KOPT-K1 (cell line): ENCODE results near the gene LAMA2.
"Not testable (repeated sequence)": the region's sequence is repeated elsewhere in the genome, so short reads cannot be mapped to it uniquely, and the experiment has no call there.

Experiments
- H3K27ac ChIP-seq: fragments of 200-600 bp; sonication (generic); 2 replicates; pipeline ENCODE4 v1.5.1; 2016; ENCODE audit warnings: antibody characterized with exemption, mild to moderate bottlenecking, low read depth, low read length; ENCODE audit not compliant: poor library complexity, severe bottlenecking
- H3K36me3 ChIP-seq: fragments of 200-600 bp; sonication (generic); 2 replicates; pipeline ENCODE4 v1.5.1; 2017; ENCODE audit warnings: antibody characterized with exemption, mild to moderate bottlenecking, low read length, moderate library complexity; ENCODE audit not compliant: insufficient read depth
- H3K9me3 ChIP-seq: fragments of 200-600 bp; sonication (generic); 2 replicates; pipeline ENCODE4 v1.5.1; 2017; ENCODE audit warnings: antibody characterized with exemption, low read length, mild to moderate bottlenecking; ENCODE audit not compliant: insufficient read depth, poor library complexity, severe bottlenecking

The LAMA2 gene

GRCh38 chr6:129133770-129134192 is 250.8 kb downstream of the LAMA2 start:
- Histone ChIP-seq H3K27ac (no peak overlapping the region), H3K9me3 (no peaks in the 10 kb centered on the region), H3K36me3 (no peaks in the 10 kb centered on the region)

DNA sequence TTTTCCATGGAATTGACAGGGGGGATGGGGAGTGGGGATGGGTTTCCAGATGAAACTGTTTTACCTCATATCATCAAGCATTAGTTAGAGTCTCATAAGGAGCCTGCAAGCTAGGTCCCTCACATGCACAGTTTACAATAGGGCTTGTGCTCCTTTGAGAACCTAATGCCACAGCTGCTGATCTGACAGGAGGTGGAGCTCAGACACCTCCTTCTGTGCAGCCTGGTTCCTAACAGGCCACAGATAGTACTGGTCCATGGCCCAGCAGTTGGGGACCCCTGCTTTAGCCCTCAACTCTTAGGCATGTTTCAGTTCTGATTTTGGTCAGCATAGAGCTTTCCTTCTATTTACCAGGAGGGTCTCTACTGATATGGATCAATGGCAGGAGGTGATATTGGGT is 251.6 kb downstream of the LAMA2 start:
- H3K9me3 ChIP-seq, result no peaks in the 10 kb centered on the region
- H3K27ac ChIP-seq, result no peak overlapping the region
- H3K36me3 ChIP-seq, result no peaks in the 10 kb centered on the region

DNA sequence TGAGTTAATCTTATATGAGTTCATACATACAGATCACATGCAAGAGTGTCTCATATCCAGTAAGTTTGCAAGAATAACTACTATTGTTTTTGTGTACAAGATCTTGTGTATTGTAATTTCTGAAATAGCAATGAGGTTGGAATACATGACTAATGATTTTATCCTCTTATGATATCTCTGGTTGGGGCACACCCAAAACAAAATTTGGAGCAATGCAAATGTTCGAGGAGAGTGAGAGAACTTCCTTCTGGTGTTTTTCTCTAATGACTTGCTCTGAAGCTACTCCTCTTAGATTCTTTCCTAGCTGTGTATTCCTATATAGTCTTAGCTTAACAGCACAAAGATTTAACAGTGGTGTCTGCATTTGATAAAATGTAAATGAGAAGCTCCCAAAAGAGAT is 252.5 kb downstream of the LAMA2 start:
- H3K9me3 ChIP-seq, result no peaks in the 10 kb centered on the region
- no peak overlapping the region for H3K27ac ChIP-seq
- no peaks in the 10 kb centered on the region for H3K36me3 ChIP-seq

DNA sequence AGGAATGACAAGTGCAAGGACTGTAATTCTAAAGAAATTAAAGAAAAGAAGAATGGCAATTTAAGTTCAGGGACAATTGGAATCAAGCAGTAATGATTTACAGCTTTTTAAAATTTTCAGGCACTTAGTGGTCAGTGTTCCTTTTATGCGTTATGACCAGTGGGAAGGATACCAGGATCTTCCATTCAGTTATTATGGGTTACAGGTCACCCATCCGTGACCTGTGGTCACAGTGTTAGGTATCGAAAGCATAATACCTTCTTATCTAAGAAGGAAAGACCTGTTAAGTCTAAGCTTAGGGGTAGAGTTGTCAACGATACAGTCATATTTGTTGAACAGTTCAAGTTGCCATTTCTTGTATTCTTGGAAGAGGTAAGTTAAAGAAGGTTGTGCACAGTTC is 253.8 kb downstream of the LAMA2 start:
- H3K9me3 ChIP-seq, result no peaks in the 10 kb centered on the region
- H3K27ac ChIP-seq, result no peak overlapping the region
- H3K36me3 ChIP-seq, result no peaks in the 10 kb centered on the region

GRCh38 chr6:129138739-129139405 is 255.9 kb downstream of the LAMA2 start:
- Histone ChIP-seq H3K36me3 (no peaks in the 10 kb centered on the region), H3K27ac (no peak overlapping the region), H3K9me3 (no peaks in the 10 kb centered on the region)

DNA sequence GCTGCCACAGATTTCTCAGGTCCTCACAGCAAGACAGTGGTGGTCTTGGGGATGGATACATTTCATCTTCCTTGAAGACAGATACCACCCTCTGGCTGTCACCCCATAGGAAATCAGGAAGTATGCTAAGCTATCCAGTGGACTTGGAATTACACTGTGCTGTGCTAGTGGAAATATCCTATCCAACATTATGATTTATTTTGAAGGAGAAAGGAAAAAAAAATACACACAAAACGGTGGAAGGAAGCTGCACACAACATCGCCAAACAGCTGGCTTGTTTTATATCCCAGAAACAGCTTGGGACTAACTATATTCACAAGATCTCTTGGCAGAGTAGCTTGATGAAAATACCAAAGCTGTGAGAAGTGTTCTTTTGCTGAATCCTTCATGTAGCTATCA is 257.6 kb downstream of the LAMA2 start:
- H3K9me3 ChIP-seq, result no peaks in the 10 kb centered on the region
- no peaks in the 10 kb centered on the region for H3K36me3 ChIP-seq
- no peak overlapping the region for H3K27ac ChIP-seq

GRCh38 chr6:129141499-129141898 is 258.6 kb downstream of the LAMA2 start:
- H3K27ac ChIP-seq, result no peak overlapping the region
- no peaks in the 10 kb centered on the region for H3K9me3 ChIP-seq
- H3K36me3 ChIP-seq, result no peaks in the 10 kb centered on the region

GRCh38 chr6:129146902-129147301 is 264.0 kb downstream of the LAMA2 start:
- no peak overlapping the region for H3K27ac ChIP-seq

GRCh38 chr6:129150507-129150906 is 267.6 kb downstream of the LAMA2 start:
- no peaks in the 10 kb centered on the region for H3K36me3 ChIP-seq
- H3K27ac ChIP-seq, result no peak overlapping the region

More at GRCh38 chr6:129146902-129147301, 264.0 kb downstream of the LAMA2 start:
- no peaks in the 10 kb centered on the region for H3K36me3 ChIP-seq
- H3K9me3 ChIP-seq, result no peaks in the 10 kb centered on the region

DNA sequence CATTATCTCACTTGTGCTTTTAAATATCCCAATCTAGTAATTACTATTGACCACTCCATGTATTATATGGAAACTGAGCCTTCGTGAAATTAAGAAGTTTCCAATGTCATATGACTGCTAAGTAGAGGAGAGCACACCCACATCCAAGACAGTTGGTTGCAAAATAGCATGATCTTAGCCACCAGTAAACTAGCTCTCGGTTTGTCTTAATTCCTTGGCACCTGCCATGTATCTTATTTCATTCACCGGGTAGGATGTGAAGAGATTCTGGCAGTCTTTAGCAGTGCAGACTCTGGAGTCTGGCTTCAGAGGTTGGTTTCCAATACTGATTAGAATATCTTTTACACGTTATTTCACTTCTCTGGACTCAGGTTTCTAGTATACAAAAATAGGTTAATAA is 270.3 kb downstream of the LAMA2 start:
- H3K36me3 ChIP-seq, result no peaks in the 10 kb centered on the region
- H3K27ac ChIP-seq, result no peak overlapping the region
- no peaks in the 10 kb centered on the region for H3K9me3 ChIP-seq

More at GRCh38 chr6:129150507-129150906, 267.6 kb downstream of the LAMA2 start:
- H3K9me3 ChIP-seq, result no peaks in the 10 kb centered on the region

- H3K9me3 ChIP-seq, H3K27ac ChIP-seq, H3K36me3 ChIP-seq: not testable (repeated sequence)
These were observed 276.3 kb downstream of the LAMA2 start for GRCh38 chr6:129159242-129159641.

- no peak overlapping the region for H3K27ac ChIP-seq
- no peaks in the 10 kb centered on the region for H3K9me3 ChIP-seq
- H3K36me3 ChIP-seq, result no peaks in the 10 kb centered on the region
These were observed 279.7 kb downstream of the LAMA2 start for GRCh38 chr6:129162605-129163004.

DNA sequence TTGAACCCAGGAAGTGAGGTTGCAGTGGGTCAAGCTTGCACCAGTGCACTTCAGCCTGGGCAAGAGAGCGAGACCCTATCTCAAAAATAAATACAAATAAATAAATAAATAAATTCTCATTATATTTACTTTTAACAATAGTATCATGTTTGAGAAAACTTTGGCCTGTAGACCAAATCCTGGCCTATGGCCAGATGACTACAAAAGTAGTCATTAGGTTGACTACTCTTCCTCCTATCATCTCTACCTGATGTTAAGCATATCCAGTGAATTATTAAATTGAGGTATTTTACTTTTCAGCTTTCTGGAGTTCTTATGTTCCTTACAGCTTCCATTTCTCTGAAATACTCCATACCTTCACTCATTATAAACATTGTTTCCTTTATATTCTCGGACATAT is 280.6 kb downstream of the LAMA2 start:
- Histone ChIP-seq H3K36me3 (no peaks in the 10 kb centered on the region), H3K9me3 (no peaks in the 10 kb centered on the region)

GRCh38 chr6:129164032-129164431 is 281.1 kb downstream of the LAMA2 start:
- Histone ChIP-seq H3K9me3 (no peaks in the 10 kb centered on the region), H3K36me3 (no peaks in the 10 kb centered on the region), H3K27ac (no peak overlapping the region)

More for the DNA sequence above, 280.6 kb downstream of the LAMA2 start:
- H3K27ac ChIP-seq, result no peak overlapping the region

DNA sequence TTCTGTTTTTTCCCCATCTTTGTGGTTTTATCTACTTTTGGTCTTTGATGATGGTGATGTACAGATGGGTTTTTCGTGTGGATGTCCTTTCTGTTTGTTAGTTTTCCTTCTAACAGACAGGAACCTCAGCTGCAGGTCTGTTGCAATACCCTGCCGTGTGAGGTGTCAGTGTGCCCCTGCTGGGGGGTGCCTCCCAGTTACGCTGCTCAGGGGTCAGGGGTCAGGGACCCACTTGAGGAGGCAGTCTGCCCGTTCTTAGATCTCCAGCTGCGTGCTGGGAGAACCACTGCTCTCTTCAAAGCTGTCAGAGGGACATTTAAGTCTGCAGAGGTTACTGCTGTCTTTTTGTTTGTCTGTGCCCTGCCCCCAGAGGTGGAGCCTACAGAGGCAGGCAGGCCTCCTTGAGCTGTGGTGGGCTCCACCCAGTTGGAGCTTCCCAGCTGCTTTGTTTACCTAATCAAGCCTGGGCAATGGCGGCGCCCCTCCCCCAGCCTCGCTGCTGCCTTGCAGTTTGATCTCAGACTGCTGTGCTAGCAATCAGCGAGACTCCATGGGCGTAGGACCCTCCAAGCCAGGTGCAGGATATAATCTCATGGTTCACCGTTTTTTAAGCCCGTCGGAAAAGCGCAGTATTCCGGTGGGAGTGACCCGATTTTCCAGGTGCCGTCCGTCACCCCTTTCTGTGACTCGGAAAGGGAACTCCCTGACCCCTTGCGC is 289.5 kb downstream of the LAMA2 start:
- not testable (repeated sequence) for H3K27ac ChIP-seq, H3K9me3 ChIP-seq, H3K36me3 ChIP-seq

GRCh38 chr6:129175066-129175465 is 292.1 kb downstream of the LAMA2 start:
- Histone ChIP-seq H3K36me3 (no peaks in the 10 kb centered on the region), H3K27ac (no peak overlapping the region), H3K9me3 (no peaks in the 10 kb centered on the region)
